Panc1 (cell line): ENCODE measurements around the gene SPATC1L. TPM values are rescaled to one million over a fixed set of nuclear protein-coding genes. Genes with fewer than 3 reads are reported as not detected.

ENCODE experiments used
- ATAC-seq: fragments of 200-7000 bp; cut with Tn5 transposase; 2 replicates; pipeline ENCODE4 v1.9.1; 2020; ENCODE audit warnings: mild to moderate bottlenecking, moderate library complexity
- BruUV-seq: library from RNA; stranded (reverse); fragments of 400-500 nt; replicated peaks from 2 replicates; lab custom pipeline; 2021; lab: Mats Ljungman, UMichigan
- CTCF ChIA-PET: fragments of 300-600 bp; sonication (Branson Sonifier 250); formaldehyde crosslinking; loops from one replicate; lab custom pipeline; 2022; ENCODE audit warnings: antibody characterized with exemption; lab: Charles Lee
- POLR2A ChIA-PET: fragments of 300-600 bp; sonication (Branson Sonifier 250); formaldehyde crosslinking; loops from one replicate; lab custom pipeline; 2022; ENCODE audit warnings: antibody characterized with exemption; lab: Charles Lee
- DNase-seq: peaks from one replicate; pipeline ENCODE4 v3.0.0-alpha.2; 2010; ENCODE audit warnings: low read depth, low spot score
- H3K27ac ChIP-seq: 2 replicates; pipeline ENCODE4 v1.5.1; 2011; ENCODE audit warnings: mild to moderate bottlenecking, low read length, inconsistent platforms
- H3K27me3 ChIP-seq: fragments of 200-500 bp; sonication (Bioruptor generic); 2 replicates; pipeline ENCODE4 v1.6.0; 2014; ENCODE audit warnings: low read length, inconsistent platforms; ENCODE audit not compliant: control insufficient read depth, insufficient read depth
- H3K36me3 ChIP-seq: fragments of 200-500 bp; sonication (Bioruptor generic); 2 replicates; pipeline ENCODE4 v1.5.1; 2014; ENCODE audit warnings: inconsistent platforms, mild to moderate bottlenecking, low read length, moderate library complexity; ENCODE audit not compliant: control insufficient read depth, insufficient read depth
- H3K4me1 ChIP-seq: 2 replicates; pipeline ENCODE4 v1.5.1; 2011; ENCODE audit warnings: inconsistent platforms, mild to moderate bottlenecking, low read length, moderate library complexity; ENCODE audit not compliant: control insufficient read depth, insufficient read depth
- H3K4me3 ChIP-seq, 2 experiments: 2 replicates each; pipeline ENCODE4 v1.5.1; 2011 to 2012; ENCODE audit warnings: low read depth in 2 of 2, low read length in 2 of 2, mild to moderate bottlenecking in 2 of 2, inconsistent platforms in 1 of 2, moderate library complexity in 1 of 2
- H3K9me3 ChIP-seq: fragments of 200-500 bp; sonication (Bioruptor generic); 2 replicates; pipeline ENCODE4 v1.5.1; 2014; ENCODE audit warnings: low read depth, mild to moderate bottlenecking, inconsistent platforms, low read length, moderate library complexity; ENCODE audit not compliant: control insufficient read depth, insufficient read depth
- POLR2AphosphoS5 ChIP-seq: IDR thresholded peaks from 2 replicates; pipeline ENCODE4 v1.6.1; 2012; ENCODE audit warnings: mild to moderate bottlenecking, low read depth, low read length, moderate library complexity
- SIN3A ChIP-seq: IDR thresholded peaks from 2 replicates; pipeline ENCODE4 v1.6.1; 2012; ENCODE audit warnings: low read depth, mild to moderate bottlenecking, low read length, moderate library complexity, borderline replicate concordance; ENCODE audit not compliant: insufficient read depth
- TCF7L2 ChIP-seq: IDR thresholded peaks from 2 replicates; pipeline ENCODE4 v1.6.1; 2011; ENCODE audit warnings: mild to moderate bottlenecking, low read depth, low read length, inconsistent platforms
- in situ Hi-C: cut with HindIII; loops from 2 replicates; pipeline ENCODE4 v1.10.0; 2016; ENCODE audit warnings: low sequenced_read_pairs, low pct_unique_long_range_greater_than_20kb
- intact Hi-C: fragments of 100-400 bp; cut with micrococcal nuclease; formaldehyde crosslinking; loops from one replicate; pipeline ENCODE4 v1.10.0; 2022; ENCODE audit not compliant: unreplicated experiment
- total RNA-seq: library from RNA; stranded (reverse); gene quantifications from one replicate; pipeline ENCODE4 v1.2.1, GENCODE V29; 2021; ENCODE audit not compliant: unreplicated experiment
- TF ChIP-seq, protein P1 (sequence below): fragments of 450-650 bp; IDR thresholded peaks from 2 replicates; pipeline ENCODE4 v1.5.1; 2017; ENCODE audit warnings: mild to moderate bottlenecking
- TF ChIP-seq, protein P2 (sequence below), 2 experiments: IDR thresholded peaks; 2 replicates each; pipeline ENCODE4 v1.6.1; 2011 to 2012; ENCODE audit warnings: low read depth in 2 of 2, control low read depth in 1 of 2, low read length in 1 of 2, mild to moderate bottlenecking in 1 of 2, moderate library complexity in 1 of 2; ENCODE audit not compliant: insufficient read depth in 1 of 2

SPATC1L gene
- total RNA-seq, 1 experiment from 2014 or later = 0.26 TPM

GRCh38 chr21:46121286-46122221, 62.7 kb downstream of the SPATC1L start:
- POLR2A ChIA-PET = no interaction called here
- Histone ChIP-seq H3K4me3 (no peak overlapping the region), H3K4me1 (no peaks in the 10 kb centered on the region), H3K36me3 (no peaks in the 10 kb centered on the region), H3K9me3 (no peaks in the 10 kb centered on the region), H3K27ac (no peak overlapping the region), H3K27me3 (no peaks in the 10 kb centered on the region)
- intact Hi-C loops = no loop called here
- no peak for TF ChIP-seq SIN3A
- TF ChIP-seq POLR2AphosphoS5 = no peak
- TF ChIP-seq, protein P1, sequence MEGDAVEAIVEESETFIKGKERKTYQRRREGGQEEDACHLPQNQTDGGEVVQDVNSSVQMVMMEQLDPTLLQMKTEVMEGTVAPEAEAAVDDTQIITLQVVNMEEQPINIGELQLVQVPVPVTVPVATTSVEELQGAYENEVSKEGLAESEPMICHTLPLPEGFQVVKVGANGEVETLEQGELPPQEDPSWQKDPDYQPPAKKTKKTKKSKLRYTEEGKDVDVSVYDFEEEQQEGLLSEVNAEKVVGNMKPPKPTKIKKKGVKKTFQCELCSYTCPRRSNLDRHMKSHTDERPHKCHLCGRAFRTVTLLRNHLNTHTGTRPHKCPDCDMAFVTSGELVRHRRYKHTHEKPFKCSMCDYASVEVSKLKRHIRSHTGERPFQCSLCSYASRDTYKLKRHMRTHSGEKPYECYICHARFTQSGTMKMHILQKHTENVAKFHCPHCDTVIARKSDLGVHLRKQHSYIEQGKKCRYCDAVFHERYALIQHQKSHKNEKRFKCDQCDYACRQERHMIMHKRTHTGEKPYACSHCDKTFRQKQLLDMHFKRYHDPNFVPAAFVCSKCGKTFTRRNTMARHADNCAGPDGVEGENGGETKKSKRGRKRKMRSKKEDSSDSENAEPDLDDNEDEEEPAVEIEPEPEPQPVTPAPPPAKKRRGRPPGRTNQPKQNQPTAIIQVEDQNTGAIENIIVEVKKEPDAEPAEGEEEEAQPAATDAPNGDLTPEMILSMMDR = no peak
- no peak for TF ChIP-seq TCF7L2
- TF ChIP-seq, protein P2, sequence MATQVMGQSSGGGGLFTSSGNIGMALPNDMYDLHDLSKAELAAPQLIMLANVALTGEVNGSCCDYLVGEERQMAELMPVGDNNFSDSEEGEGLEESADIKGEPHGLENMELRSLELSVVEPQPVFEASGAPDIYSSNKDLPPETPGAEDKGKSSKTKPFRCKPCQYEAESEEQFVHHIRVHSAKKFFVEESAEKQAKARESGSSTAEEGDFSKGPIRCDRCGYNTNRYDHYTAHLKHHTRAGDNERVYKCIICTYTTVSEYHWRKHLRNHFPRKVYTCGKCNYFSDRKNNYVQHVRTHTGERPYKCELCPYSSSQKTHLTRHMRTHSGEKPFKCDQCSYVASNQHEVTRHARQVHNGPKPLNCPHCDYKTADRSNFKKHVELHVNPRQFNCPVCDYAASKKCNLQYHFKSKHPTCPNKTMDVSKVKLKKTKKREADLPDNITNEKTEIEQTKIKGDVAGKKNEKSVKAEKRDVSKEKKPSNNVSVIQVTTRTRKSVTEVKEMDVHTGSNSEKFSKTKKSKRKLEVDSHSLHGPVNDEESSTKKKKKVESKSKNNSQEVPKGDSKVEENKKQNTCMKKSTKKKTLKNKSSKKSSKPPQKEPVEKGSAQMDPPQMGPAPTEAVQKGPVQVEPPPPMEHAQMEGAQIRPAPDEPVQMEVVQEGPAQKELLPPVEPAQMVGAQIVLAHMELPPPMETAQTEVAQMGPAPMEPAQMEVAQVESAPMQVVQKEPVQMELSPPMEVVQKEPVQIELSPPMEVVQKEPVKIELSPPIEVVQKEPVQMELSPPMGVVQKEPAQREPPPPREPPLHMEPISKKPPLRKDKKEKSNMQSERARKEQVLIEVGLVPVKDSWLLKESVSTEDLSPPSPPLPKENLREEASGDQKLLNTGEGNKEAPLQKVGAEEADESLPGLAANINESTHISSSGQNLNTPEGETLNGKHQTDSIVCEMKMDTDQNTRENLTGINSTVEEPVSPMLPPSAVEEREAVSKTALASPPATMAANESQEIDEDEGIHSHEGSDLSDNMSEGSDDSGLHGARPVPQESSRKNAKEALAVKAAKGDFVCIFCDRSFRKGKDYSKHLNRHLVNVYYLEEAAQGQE (IDR thresholded peaks at IDR 0.05; ENCODE audit: insufficient read depth in 1 of 2, low read depth in 2 of 2, low read length in 1 of 2) = no peak
- in situ Hi-C loops = no loop called here
- DNase-seq (no peak), ATAC-seq (no peak)
- CTCF ChIA-PET = no interaction called here
- BruUV-seq = no TSS peak

DNA sequence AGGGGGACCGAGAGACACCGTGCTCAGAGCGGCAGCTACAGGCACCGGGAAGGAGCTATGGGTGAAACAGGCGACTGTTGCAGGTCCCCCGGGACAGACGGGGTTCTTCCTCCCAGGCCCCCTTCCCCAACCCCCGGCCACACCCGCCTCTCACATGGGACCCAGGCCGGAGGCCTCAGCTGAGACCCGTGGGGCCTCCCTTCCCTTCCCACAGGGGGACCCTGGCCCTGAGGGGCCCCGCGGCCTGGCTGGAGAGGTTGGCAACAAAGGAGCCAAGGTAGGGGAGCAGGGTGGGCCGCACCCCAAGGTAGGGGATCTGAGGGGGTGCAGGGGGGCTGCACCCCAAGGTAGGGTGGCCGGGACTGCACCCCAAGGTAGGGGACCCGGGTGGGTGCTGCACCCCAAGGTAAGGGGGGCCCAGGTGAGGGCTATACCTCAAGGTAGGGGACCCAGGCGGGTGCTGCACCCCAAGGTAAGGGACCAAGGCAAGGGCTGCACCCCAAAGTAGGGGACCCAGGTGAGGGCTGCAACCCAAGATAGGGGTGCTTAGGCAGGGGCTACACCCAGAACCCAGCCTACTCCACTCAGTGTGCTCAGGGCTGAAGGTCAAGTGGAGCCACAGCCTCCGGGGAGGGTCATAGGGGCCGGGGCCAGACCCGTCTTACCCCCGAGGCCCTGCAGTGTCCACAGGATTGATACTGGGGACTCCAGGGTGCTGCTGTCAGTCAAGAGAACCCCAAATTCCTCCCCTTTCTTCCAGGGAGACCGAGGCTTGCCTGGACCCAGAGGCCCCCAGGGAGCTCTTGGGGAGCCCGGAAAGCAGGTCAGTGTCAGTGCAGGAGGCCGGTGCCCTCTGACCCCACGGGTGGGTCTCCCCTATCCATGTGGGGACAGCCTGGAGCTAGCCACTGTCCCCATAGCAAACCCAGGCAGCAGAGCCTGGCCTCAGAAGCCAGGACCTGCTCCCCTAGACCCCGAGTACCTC, 63.7 kb downstream of the SPATC1L start:
- ATAC-seq (no peak), DNase-seq (no peak)
- Histone ChIP-seq H3K4me3 (no peak overlapping the region), H3K9me3 (no peaks in the 10 kb centered on the region), H3K27me3 (no peaks in the 10 kb centered on the region), H3K4me1 (no peaks in the 10 kb centered on the region), H3K27ac (no peak overlapping the region), H3K36me3 (no peaks in the 10 kb centered on the region)
- ChIA-PET POLR2A (no interaction called here), CTCF (no interaction called here)
- TF ChIP-seq, protein P1 = no peak
- TF ChIP-seq, protein P2 (IDR thresholded peaks at IDR 0.05; ENCODE audit: insufficient read depth in 1 of 2, low read depth in 2 of 2, low read length in 1 of 2) = no peak
- TF ChIP-seq TCF7L2 = no peak
- no peak for TF ChIP-seq POLR2AphosphoS5
- no peak for TF ChIP-seq SIN3A
- BruUV-seq = no TSS peak
- intact Hi-C loops (no loop called here), in situ Hi-C loops (no loop called here)
